ES-I3 (cell line): ENCODE measurements around the gene LRPAP1.
"Not testable (repeated sequence)": the region's sequence is repeated elsewhere in the genome, so short reads cannot be mapped to it uniquely, and the experiment has no call there.

Source experiments
- H3K36me3 ChIP-seq: 2 replicates; pipeline ENCODE4 v1.6.1; 2013; ENCODE audit warnings: mild to moderate bottlenecking, low read length, control low read depth, moderate library complexity; ENCODE audit not compliant: insufficient read depth
- H3K4me1 ChIP-seq: 2 replicates; pipeline ENCODE4 v1.6.1; 2013; ENCODE audit warnings: mild to moderate bottlenecking, control low read depth, low read length; ENCODE audit not compliant: insufficient read depth
- H3K9ac ChIP-seq: 2 replicates; pipeline ENCODE4 v1.6.1; 2013; ENCODE audit warnings: low read depth, mild to moderate bottlenecking, low read length, moderate library complexity
- H3K9me3 ChIP-seq: 2 replicates; pipeline ENCODE4 v1.6.1; 2013; ENCODE audit warnings: mild to moderate bottlenecking, low read length, moderate library complexity; ENCODE audit not compliant: control insufficient read depth, insufficient read depth

Gene LRPAP1

DNA sequence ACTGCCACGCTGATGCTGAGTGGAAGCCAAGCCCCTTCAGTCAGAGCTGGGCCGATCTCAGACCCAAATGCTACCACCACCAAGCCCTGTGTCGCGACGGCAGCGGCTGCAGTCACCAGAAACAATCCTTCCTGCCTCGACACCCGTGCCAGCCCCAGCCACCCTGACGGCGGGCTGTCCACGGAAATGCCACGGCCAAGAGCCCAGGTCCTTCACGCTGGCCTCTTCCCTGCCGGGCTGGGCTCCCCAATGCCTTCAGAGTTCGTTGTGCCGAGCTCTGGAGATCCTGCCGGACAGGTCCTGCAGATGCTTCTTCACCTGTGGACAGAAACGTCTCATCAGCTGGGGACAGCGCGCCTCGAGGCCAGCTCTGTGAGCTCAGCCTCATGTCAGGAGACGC is 19.5 kb downstream of the LRPAP1 start:
- Histone ChIP-seq H3K36me3 (peaks cover 33% of the 10 kb centered on the region), H3K9ac (no peak overlapping the region), H3K4me1 (no peaks in the 10 kb centered on the region), H3K9me3 (no peaks in the 10 kb centered on the region)

DNA sequence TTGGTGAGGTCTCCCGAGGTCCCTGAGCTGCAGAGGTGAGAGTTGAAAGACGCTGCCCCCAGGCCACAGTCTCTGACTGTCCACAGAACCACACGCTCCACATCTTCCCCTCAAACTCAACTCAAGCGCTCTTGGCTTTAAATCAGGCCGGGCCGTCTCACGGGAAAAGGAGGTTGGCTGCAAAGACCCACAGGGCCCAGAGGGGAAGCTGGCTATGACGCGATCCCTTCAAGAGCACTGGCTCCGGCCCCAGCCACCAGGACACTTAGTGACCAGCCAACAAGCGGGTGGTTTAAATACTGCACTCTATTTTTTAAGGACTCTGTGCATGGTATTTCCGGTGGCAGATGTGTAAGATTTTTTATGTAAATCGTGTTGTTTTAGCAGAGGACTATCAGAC is 19.9 kb downstream of the LRPAP1 start:
- Histone ChIP-seq H3K9me3 (no peaks in the 10 kb centered on the region), H3K36me3 (peaks cover 33% of the 10 kb centered on the region), H3K9ac (no peak overlapping the region), H3K4me1 (no peaks in the 10 kb centered on the region)

DNA sequence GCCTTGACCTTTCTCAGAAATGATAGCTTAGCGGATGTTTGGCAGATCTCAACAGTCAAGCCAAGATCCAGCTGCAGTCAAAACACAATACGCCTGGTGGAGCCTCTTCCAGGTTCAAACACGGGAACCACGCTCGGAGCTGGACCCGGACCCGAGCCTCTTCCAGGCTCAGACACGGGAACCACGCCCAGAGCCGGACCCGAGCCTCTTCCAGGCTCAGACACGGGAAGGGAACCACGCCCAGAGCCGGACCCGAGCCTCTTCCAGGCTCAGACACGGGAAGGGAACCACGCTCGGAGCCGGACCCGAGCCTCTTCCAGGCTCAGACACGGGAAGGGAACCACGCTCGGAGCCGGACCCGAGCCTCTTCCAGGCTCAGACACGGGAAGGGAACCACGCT is 20.6 kb downstream of the LRPAP1 start:
- not testable (repeated sequence) for H3K4me1 ChIP-seq, H3K9ac ChIP-seq, H3K9me3 ChIP-seq
- H3K36me3 ChIP-seq, result peaks cover 34% of the 10 kb centered on the region

DNA sequence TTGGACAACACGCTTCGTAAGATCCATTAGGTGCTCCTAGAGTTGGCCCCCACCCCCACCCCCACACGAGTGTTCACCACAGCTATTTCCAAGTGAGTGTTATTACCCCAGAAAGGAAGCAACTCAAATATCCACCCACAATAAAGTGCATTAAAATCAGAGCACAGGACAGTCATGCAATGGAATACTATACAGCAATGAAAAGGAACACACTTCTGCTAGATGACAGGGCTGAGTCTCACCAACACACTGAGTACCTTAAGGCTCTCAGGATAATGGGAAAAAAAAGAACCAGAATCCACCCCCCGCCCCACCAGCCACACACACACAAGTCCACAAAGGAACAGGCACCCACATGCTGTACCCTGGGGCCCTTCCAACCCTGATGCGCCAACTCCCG is 21.0 kb downstream of the LRPAP1 start:
- Histone ChIP-seq H3K4me1 (no peaks in the 10 kb centered on the region), H3K9ac (no peak overlapping the region), H3K9me3 (no peaks in the 10 kb centered on the region), H3K36me3 (peaks cover 31% of the 10 kb centered on the region)

DNA sequence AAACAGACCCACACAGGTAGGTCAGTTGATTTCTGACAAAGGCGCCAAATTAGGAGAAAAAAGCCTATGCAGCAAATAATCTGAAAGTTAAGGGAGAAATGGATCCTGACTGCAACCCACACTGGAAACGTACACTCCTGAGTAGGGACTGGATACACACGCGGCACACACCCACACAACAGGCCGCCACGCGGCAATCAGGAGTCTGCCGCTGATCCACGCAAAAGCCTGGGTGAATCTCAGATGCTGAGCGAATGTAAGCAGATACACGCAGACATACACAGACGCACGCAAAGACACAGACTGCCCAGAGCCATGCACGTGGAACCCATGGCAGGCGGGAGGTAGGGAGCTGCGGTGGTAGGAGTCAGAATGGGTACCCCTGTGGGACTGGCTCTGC is 21.7 kb downstream of the LRPAP1 start:
- H3K36me3 ChIP-seq, result peaks cover 31% of the 10 kb centered on the region
- H3K9ac ChIP-seq, result no peak overlapping the region
- H3K9me3 ChIP-seq, result no peaks in the 10 kb centered on the region
- H3K4me1 ChIP-seq, result no peaks in the 10 kb centered on the region

DNA sequence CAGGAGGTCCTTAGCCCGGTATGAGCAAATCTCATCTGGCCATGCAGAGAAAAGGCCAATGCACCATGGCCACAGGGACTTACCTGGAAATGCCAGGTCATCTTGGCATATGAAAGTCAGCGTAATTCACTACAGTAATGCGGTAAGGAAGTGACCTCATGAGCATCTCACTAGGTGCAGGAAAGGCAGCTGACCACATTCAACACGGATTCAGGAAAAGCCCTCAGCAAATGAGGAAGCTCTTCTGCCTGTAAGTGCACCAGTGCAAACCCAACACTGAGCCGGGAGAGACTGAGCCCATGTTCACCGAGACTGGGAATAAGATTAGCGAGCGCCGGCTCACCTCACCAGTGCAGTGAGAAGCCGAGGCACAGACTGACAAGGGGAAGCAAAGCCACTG is 23.7 kb downstream of the LRPAP1 start:
- Histone ChIP-seq H3K36me3 (peaks cover 24% of the 10 kb centered on the region), H3K4me1 (no peaks in the 10 kb centered on the region), H3K9ac (no peak overlapping the region), H3K9me3 (no peaks in the 10 kb centered on the region)

DNA sequence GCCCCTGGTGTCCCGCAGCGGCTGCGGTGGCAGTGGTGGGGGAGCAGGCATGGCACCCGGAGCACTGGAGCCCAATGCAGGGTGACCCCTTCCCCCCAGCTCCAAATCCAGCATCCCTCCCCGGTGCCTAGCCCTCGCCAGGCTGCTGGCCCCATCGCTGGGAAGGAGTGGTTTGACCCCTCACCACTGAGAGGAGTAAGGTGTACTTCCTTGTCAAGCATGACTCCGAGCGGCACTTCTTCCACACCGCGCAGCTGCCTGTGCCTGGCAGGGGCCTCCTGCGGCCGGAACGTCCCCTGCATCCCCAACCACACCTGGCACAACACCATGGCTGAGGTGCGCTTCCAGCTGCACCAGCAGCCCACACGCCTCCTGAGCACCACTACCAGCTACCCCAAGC is 27.0 kb downstream of the LRPAP1 start:
- Histone ChIP-seq H3K9ac (no peak overlapping the region), H3K9me3 (no peaks in the 10 kb centered on the region), H3K36me3 (peaks cover 10% of the 10 kb centered on the region), H3K4me1 (no peaks in the 10 kb centered on the region)

DNA sequence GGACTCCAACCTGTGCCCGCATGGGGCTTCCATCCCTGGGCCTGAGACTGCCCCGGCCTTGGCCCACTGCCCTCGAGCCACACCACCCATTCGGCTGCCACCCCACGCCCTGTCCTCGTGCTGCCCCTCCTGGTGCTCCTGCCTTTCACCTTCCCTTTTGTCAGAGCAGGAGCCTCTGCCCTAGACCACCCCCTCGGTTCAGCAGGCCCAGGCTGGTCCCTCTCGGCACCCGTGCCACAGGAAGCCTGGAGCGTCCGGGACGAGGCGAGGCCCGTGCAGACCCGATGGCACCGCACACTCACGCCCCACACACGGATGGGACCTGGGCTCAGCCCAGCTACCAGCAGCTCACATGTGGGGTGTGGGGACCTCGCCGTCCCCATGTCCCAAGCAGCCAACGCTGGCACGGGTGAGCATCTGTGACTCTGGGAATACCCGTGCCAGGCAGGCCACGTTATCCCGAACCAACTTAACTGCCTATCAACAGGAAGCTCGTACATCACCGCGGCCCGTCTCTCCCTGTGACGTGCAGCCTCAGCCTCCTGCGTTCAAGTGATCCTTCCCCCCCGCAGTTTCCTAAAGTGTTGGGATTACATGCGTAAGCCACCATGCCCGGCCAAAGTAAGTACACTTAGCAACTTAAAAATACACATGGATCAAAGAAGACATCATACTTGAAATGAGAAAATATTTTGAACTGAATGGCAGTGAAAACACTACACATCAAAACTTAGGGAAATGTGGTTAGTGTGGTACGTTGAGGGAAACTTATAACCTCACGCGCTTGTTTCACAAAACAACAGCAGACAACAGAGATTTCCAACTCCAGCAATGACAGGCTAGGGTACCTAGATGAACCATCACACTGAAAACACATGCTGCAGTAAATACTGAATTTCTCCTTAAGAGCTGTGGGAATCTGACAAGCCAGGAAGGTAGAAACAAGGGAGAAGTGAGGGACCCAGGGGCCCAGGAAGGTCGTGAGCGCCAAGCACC is 29.0 kb downstream of the LRPAP1 start:
- Histone ChIP-seq H3K36me3 (0 out of 2 replicates have a peak, but pooled peaks cover 3% of the 10 kb centered on the region), H3K4me1 (no peaks in the 10 kb centered on the region), H3K9ac (no peak overlapping the region), H3K9me3 (no peaks in the 10 kb centered on the region)

DNA sequence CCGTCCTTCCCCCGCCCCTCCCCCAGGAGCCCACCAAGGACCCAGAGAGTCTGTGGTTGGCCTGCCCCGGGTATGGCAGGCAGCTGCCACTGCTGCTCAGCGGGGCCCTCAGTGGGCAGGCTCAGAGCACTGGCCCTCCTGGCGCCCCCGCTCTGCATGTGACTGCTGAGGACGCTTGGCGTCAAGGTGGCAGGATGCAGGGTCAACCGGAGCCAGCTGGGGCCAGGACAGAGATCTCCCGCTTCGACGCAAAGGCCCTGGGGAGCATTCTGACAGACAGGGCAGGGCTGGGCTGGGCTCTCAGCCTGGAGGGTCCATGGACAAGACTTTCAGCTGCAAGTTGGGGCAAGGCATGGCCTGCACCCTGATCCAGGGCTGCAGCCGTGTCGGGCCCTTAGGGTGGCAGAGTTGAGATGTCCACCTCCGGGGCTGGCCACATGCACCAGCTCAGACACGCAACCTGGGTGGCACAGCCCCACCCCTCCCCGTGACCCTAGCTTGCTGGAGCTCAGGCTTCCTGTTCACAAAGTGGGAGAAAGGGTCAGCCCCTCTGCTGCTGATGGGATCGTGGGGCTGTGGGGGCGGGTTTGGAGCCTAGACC is 30.3 kb downstream of the LRPAP1 start:
- no peak overlapping the region for H3K9ac ChIP-seq
- H3K36me3 ChIP-seq, result no peaks in the 10 kb centered on the region
- H3K9me3 ChIP-seq, result no peaks in the 10 kb centered on the region
- no peaks in the 10 kb centered on the region for H3K4me1 ChIP-seq

DNA sequence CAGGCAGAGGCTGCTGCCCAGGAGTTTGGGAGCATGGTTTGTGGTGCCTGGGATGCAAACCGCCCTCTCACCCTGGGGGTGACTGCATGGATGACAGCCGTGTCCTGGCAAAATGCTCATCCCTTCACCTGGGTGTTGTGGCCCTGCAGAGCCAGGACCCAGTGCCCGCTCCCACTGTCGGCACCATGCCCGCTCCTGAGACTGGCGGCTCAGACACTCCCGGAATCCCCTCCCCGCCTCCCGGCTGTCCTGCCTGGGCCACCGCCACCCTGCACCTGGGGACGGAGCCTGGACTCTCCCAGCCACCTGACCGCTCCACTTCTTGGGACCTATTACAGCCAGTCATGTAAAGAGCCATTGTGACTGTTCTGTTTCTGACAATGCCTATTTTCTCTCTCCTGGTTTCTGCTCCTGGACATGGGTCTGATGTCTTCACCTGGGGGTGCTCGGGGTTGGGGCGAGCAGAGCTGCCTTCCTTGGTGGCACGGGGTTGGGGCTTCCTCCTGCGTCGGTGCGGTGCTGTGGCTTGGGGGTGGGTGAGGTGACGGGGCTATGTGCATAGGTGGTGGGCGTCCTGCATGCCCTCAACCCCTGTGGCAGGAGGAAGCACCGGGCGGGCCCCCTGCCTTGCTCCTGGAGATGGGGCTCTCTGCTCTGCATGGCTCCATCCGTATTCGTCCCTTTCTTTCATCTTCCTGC is 30.9 kb downstream of the LRPAP1 start:
- Histone ChIP-seq H3K36me3 (no peaks in the 10 kb centered on the region), H3K9ac (no peak overlapping the region), H3K4me1 (no peaks in the 10 kb centered on the region), H3K9me3 (no peaks in the 10 kb centered on the region)

DNA sequence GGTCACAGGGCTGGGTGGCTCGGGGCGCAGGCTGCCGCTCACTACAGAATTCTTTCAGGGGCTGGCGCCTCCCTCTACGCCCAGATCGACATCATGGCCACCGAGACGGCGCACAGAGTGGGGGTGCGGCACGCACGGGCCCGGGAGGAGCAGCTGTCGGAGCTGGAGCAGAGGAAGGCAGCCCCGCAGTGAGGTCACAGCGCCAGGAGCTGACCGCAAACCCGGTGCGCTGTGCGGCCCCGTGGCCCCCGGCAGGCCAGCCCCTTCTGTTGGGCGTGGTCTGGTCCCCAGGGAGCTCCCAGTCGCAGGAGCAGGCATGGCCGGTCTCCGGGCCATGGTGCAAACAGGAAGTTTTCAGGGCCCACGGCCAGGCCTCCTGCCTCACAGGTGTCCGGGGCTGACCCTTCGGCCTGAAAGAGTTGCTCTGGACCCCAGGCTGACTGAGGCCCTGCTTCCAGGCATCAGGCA is 31.6 kb downstream of the LRPAP1 start:
- Histone ChIP-seq H3K9ac (no peak overlapping the region), H3K9me3 (no peaks in the 10 kb centered on the region), H3K4me1 (no peaks in the 10 kb centered on the region), H3K36me3 (no peaks in the 10 kb centered on the region)

DNA sequence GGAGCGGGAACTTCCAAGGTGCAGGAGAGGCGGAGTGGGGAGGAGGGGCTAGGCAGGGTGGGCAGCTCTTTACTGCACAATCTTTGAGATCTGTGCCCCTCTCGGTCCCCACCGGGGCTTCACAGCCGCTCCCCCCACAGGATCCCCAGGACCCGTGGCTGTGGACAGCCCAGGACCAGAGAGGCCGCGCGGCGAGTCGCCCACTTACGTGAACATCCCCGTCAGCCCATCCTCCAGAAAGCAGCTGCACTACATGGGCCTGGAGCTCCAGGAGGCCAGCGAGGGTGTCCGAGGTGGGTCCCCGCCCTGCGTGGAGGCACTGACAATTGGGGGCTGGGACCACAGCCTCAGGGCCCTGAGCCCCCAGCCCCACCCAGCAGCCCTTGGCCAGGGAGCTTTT is 32.1 kb downstream of the LRPAP1 start:
- H3K9me3 ChIP-seq, result no peaks in the 10 kb centered on the region
- no peak overlapping the region for H3K9ac ChIP-seq
- no peaks in the 10 kb centered on the region for H3K36me3 ChIP-seq
- no peaks in the 10 kb centered on the region for H3K4me1 ChIP-seq

DNA sequence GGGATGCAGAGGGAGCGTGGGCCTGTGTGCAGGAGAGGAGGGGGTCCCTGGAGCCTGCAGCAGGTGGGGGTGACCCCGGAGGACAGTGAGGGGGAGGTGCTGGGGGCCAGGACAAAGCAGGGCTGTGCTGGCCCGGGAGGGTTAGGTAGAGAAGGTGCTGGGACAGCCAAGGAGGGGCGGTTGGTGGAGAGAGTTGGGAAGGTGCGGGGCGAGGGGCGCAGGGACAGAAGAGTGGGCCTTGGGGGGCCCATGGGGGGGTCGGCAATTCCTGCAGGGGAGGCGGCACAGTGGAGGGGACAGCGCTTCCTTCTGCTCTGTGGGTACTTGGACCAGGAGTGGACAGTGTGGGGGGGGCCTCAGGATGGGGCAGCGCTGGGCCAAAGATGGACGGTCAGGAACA is 32.5 kb downstream of the LRPAP1 start:
- no peaks in the 10 kb centered on the region for H3K36me3 ChIP-seq
- H3K9me3 ChIP-seq, result no peaks in the 10 kb centered on the region
- H3K9ac ChIP-seq, result no peak overlapping the region
- no peaks in the 10 kb centered on the region for H3K4me1 ChIP-seq

DNA sequence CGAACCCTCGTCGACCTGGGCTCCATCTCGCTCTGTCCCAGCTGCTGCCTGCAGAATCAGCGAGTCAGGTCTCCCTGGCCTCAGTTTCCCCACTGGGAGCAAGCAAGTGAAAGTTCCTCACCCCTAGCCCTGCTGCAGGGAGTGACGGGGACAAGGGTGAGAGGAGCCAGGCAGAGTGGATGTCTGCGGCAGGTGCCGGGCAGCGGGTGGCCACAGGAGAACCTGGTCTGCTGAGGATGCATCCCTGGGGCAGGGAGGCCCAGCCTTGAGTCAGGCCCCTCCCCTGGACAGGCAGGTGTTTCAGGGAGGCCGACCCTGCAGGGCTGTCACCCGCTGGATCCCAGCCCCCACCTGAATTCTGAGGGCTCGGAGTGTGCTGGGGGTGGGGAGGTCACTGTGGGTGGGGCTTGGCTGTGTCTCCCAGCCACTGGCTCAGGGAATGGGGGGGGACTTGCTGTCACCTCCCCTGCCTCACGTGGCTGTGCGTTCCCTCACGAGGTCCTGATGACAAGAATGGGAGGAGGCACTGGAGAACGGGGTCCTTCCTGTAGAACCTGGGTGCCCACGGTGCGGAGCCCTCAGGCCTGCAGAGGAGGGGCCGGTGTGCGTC is 33.2 kb downstream of the LRPAP1 start:
- H3K4me1 ChIP-seq, result no peaks in the 10 kb centered on the region
- no peaks in the 10 kb centered on the region for H3K9me3 ChIP-seq
- H3K9ac ChIP-seq, result no peak overlapping the region
- H3K36me3 ChIP-seq, result no peaks in the 10 kb centered on the region
